ENCODE measurements around the gene TXNRD3.
A peak's percentile ranks its signal among the peaks of the same experiment; 100 is the strongest.
"Not testable (repeated sequence)": the region's sequence is repeated elsewhere in the genome, so short reads cannot be mapped to it uniquely, and the experiment has no call there.

The TXNRD3 gene

DNA sequence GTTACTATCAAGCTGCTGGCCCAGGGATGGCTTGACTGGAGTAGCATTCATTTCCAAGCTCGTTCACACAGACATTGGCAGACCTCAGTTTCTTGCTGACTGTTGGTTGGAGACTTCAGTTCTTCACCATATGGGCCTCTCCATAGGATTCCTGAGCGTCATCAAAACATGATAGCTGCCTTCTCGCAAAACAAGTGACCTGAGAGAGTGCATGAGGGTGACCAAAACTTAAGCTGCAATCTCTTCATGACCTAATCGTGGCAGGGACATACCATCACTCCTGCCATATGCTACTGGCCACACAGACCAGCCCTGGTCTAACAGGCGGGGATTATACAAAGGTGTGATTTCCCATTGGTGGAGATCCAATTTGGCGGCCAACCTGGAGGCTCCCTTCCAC lies 50.2 kb downstream of the TXNRD3 start:
- DNase-seq (ENCODE audit: low spot score) = no peak
- no peak for FAIRE-seq

- no peak for FAIRE-seq
- DNase-seq (ENCODE audit: low spot score) = no peak
These were observed 55.8 kb downstream of the TXNRD3 start for GRCh38 chr3:126599101-126599500.

GRCh38 chr3:126595479-126595878 lies 59.4 kb downstream of the TXNRD3 start:
- FAIRE-seq; DNase-seq (ENCODE audit: low spot score): not testable (repeated sequence)

- FAIRE-seq = peak; percentile 9
- not testable (repeated sequence) for DNase-seq (ENCODE audit: low spot score)
These were observed 63.4 kb downstream of the TXNRD3 start for GRCh38 chr3:126591515-126591914.

- no peak for FAIRE-seq
These were observed 72.6 kb downstream of the TXNRD3 start for GRCh38 chr3:126582311-126582710.

DNA sequence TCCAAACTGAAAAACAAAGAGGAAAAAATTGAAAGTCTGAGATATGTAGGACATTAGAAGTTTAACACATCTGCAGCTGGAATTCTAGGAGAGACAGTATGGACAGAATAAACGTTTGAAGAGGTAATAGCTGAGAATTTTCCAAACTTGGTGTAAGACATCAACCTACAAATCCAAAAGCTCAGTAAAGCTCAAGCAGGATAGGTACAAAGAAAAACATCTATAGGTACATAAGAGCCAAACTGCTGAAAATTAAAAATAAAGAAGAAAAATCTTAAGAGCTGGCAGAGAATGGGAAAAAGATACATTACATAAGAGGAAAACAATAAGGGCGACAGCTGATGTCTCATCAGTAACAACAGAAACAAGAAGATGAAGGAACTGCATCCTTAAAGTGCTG lies 73.4 kb downstream of the TXNRD3 start:
- no peak for DNase-seq (ENCODE audit: low spot score)
- FAIRE-seq = no peak

More at GRCh38 chr3:126582311-126582710, 72.6 kb downstream of the TXNRD3 start:
- no peak for DNase-seq (ENCODE audit: low spot score)

DNA sequence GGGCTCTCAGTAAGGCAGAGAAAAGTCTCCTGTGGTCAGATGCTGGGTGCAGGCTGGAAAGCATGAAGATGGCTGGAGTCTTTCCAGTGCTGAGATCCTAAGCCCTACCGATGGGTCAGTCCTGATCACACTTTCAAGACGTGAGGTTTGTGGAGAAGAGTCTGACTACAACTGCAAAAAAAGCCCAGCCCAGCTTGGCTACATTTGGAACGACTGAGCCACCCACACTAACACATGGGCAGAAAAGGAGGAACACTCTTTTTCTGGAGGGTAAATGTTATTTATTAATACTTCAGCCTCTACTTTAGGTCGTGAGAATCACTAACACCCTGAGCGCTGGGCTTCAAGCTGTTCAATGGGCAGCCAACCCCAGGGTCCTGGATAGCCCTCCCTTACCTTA lies 74.2 kb downstream of the TXNRD3 start:
- FAIRE-seq = no peak
- no peak for DNase-seq (ENCODE audit: low spot score)

DNA sequence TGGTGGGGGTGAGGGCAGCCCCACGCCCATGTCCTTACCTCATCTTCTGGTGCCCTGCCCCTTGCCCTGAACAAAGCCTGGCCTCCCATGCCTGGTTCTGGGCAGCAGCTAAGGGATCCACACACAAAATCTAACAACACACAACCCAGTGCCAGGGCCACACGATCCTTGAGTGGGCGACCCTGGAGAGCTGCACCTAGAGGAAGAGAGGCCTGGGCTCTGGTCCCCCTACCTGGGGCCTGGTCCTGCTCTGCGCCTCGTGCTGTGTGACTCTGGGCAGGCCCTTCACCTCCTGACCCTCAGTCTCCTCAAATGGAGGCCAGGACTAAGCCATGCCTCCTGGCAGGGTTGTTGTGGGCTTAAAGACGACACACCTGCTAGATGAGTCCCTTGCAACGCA lies 76.2 kb downstream of the TXNRD3 start:
- DNase-seq (ENCODE audit: low spot score) (no peak), FAIRE-seq (peak; percentile 69)

- FAIRE-seq (peak; percentile 35), DNase-seq (ENCODE audit: low spot score) (peak; percentile 20)
These were observed 77.7 kb downstream of the TXNRD3 start for GRCh38 chr3:126577261-126577660.

DNA sequence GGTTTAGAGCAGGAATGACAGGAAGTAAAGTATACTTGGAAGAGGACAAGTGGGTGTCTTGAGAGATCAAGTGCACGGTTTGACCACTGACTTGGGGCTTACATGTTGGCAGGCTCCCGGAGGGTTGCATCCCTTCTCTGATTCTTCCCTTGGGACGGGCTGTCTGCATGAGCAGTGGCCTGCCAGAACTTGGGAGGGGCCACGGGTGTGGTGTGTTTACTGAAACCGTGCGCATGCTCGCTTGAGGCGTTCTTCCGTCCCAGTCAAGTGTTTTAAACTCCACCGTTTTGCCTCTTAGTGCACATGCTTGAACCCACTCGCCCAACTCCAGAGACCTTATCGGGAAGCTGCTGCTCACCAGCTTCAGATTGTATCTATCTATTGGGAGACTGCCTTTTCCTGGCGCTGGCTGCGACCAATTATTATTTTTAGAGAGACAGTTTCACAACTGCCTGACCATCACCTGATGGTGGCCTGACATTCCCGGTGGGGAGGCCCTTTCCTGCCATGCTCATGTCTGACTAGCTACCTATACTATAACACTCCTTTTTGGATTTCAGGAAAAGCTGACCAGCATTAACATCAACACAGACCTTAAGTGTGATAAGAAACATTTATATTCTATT lies 81.3 kb downstream of the TXNRD3 start:
- DNase-seq (ENCODE audit: low spot score) (peak; percentile 72), FAIRE-seq (peak; percentile 97)

- FAIRE-seq (no peak), DNase-seq (ENCODE audit: low spot score) (peak; percentile 3)
These were observed 83.8 kb downstream of the TXNRD3 start for GRCh38 chr3:126571078-126571477.

GRCh38 chr3:126570103-126570541 lies 84.8 kb downstream of the TXNRD3 start:
- DNase-seq (ENCODE audit: low spot score) (peak; percentile 11), FAIRE-seq (peak; percentile 71)

DNA sequence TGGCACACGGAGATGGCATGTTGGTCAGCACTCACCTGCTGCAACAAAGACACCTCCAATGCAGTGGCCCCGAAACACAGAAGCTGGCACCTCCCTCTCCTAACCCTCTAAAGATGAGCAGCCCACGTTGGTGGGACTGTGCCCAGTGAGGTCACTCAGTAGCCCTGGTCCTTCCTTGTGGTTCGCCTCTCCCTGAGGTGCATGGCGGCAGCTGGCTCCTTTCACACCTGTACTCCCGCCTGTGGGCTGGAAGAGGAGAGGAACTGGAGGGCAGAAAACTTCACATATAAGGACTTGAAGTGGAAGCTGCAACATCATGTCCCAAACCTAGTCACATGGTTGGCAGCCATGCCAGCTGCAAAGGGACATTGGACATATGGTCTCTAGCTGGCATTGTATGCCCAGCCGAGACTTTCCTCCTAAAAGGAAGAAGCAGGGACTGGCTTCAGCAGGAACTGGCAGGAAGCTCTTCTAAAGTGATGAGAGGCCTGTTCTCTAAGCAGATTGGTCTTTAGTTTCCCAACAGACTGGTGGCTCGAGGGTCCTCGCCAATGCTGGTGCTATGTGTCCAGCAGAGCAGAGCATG lies 85.4 kb downstream of the TXNRD3 start:
- peak; percentile 4 for DNase-seq (ENCODE audit: low spot score)
- peak; percentile 61 for FAIRE-seq

DNA sequence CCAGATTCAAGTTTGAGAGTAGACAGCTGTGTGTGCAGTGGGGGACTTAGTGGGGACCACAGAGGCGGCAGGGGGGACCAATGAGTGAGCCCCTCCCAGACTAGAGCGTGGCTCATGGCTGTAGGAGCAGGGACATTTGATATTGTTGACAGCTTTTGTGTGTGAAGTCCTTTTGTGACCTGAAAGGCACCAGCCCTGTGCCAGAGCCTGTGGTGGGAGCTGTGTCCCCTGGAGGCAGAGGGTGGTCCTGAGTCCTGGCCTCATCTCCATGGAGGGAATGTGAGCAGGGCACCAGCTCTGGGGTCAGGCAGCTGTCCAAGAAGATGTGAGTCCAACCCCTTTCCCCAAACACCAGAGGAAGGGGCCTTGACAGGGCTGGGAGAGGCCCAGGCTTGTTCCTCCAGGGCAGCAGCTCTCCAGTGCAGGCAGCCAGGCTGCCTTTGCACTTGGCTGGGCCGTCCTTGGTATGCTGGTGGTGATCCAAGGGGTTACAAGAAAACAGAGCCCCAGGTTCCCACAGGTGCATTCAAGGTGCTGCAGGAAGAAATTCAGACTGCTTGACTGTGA lies 86.1 kb downstream of the TXNRD3 start:
- DNase-seq (ENCODE audit: low spot score) (peak; percentile 9), FAIRE-seq (no peak)

DNA sequence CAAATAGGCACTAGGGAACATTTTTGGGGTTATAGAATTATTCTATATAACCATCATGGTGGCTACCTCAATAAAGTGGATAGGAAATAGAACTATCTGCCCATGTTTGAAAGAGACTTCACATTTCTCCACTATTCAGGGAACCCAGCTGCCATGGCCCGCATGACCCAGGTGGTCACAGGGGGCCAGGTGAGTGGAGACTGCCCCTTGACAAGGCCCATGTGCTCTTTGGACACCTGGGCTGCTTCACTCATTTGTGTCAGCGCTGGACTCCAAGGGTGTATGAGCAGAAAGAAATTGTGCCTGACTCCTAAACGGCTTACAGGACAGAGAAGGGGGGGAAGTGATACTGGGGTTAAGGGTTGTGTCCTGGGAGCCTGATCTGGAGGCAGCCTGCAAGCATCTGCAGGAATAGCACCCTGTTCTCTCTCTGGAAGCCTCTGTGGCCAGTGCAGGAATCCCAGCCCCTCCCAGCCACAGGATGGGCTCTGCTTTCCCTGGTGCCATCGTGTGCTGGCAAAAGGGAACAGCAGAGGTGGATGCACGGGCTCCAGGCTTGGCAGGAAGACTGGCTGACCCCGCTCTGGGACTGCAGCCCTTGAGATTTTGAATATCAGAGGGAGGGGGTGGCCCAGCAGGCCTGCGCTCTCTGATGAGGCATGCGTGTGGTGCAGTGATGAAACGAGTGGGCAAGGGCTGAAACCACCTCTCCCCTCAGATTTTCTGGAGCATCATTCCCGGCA lies 87.1 kb downstream of the TXNRD3 start:
- DNase-seq (ENCODE audit: low spot score) (peak; percentile 70), FAIRE-seq (peak; percentile 35)

DNA sequence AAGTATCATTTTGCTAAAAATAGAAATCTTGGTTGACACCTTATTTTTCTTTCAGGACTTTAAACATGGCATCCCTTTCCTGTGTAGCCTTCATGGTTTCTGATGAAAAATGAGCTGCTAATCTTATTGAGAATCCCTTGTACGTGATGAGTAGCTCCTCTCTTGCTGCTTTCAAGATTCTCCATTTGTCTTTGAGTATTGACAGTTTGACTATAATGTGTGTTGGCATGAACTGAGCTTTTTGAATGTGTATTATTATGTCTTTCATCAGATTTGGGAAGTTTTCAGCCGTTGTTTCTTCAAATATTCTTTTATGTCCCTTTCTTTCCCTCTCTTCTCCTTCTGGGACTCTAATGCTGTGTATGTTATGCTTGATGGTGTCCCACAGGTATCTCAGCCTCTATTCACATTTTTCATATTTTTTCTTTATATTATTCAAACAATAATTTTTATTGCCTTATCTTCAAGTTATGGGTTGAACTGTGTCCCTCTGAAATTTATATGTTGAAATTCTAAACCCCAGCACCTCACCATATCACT lies 92.1 kb downstream of the TXNRD3 start:
- DNase-seq (ENCODE audit: low spot score) (no peak), FAIRE-seq (no peak)

GRCh38 chr3:126558336-126559071 lies 96.4 kb downstream of the TXNRD3 start, which contains the start of gene C3orf22:
Gene C3orf22, minus strand, starts transcription at chr3:126558932. Its CDS starts 5,542 bp downstream, at chr3:126553390.
- DNase-seq (ENCODE audit: low spot score) (no peak), FAIRE-seq (no peak)

DNA sequence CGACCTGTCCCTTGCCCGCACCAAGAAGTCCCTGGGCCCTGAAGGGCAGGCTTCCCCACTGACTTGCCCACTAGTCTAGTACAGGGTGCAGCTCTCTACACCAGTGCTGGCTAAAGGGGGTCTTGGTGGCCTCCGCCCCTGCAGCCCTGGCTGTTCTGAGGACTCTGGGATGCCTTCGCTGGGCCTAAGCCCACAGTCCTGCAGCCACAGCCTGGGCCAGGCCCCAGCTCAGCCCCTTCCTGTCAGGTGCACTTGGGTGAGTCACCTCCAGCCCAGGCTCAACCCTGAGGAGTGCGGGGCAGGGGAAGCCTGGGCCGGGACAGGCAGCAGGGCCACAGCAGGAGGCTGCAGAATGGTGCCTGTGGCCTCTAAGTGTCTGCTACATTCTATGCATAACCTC lies 97.2 kb downstream of the TXNRD3 start:
- no peak for DNase-seq (ENCODE audit: low spot score)
- no peak for FAIRE-seq

DNA sequence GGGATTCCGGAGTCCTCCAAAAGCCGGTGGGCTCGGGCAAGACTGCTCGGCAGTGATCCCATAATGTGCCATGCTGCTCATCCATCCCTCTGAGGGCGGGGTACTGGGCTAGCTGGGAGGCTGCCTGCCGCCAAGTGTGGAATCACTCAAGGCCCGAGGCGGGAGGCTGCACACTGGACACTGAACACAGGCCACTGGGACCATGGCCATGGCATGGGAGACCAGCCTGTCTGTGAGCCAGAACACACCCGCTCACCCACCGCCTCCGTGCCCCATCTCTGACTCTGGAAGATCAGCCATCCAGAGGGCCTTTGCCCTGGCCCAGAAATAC lies 97.5 kb downstream of the TXNRD3 start:
- DNase-seq (ENCODE audit: low spot score) = no peak
- FAIRE-seq = no peak

Measured in urothelium cell line (cell line).